ENCODE measurements around the gene POU2F2.

DNA sequence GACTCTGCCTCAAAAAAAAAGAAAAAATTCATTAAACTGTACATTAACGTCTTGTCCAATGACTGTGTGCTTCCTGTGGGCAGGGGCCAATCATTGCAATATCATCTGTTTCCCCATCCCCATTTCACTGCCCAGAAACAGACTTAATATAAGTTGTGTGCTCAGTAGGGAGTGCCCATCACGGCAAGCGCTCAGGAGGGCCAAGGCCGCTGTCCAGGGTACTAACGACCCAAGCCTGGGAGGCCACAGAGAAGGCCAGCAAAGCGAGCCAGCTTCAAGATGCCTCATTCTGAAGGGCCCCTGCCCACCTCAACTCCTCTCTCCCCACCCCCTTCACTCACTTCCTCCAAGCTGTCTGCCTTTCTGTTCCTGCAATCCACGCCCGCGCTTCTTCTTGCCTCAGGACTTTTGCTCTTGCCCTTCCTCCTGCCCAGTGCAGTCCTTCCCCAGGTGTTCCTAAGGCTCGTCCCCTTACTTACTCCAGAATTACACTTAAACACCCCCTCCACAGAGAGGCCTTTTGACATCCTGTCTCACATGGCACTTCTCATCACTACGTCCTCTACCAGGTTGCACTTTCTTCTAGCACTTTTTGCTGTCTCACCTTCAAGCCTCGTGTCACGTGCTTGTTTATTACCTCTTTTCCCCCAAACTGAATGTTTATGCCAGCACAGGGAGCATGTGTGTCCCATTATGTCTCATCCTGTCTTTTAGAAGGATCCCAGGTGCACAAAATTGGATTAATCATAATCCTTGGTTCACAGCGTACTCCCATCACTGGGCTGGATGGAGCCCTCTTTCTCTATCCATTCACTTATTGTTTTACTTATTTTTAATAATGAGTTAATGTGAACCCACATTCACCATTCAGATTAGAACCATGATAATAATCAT lies 11.3 kb upstream of the POU2F2 start:
- TF ChIP-seq EZH2phosphoT487 (IDR thresholded peaks at IDR 0.05; ENCODE audit: insufficient read depth, low read depth) (no peak), EZH2 (IDR thresholded peaks at IDR 0.05; ENCODE audit: insufficient read depth, poor library complexity, severe bottlenecking) (no peak)
